Measurements from ENCODE around the gene NUP155. TPM values are rescaled to one million over a fixed set of nuclear protein-coding genes. Genes with fewer than 3 reads are reported as not detected.

Gene NUP155
- total RNA-seq, 1 experiment from 2014 or later: 58.5 TPM

- ChIA-PET POLR2A (no interaction called here), CTCF (no interaction called here)
- peaks cover 5% of the 10 kb centered on the region; the same call in 1 of the 2 replicates for H3K36me3 ChIP-seq (ENCODE audit: control insufficient read depth, insufficient read depth, low read length)
- H3K4me1 ChIP-seq (ENCODE audit: control insufficient read depth, insufficient read depth, low read length): no peaks in the 10 kb centered on the region
- H3K4me3 ChIP-seq (ENCODE audit: low read depth in 2 of 2, low read length in 2 of 2): no peak overlapping the region
- TSS peak; percentile 61 for BruUV-seq (replicated peaks)
- intact Hi-C loops (cut with micrococcal nuclease; ENCODE audit: unreplicated experiment): no loop called here
- ATAC-seq (no peak), DNase-seq (ENCODE audit: low read depth, low spot score) (no peak)
- no peaks in the 10 kb centered on the region for H3K9me3 ChIP-seq (ENCODE audit: control insufficient read depth, insufficient read depth, low read depth, low read length)
- in situ Hi-C loops (cut with HindIII; ENCODE audit: low pct_unique_long_range_greater_than_20kb, low sequenced_read_pairs): no loop called here
- no peak for TF ChIP-seq SIN3A (IDR thresholded peaks at IDR 0.05; ENCODE audit: borderline replicate concordance, insufficient read depth, low read depth, low read length)
- TF ChIP-seq REST (IDR thresholded peaks at IDR 0.05; ENCODE audit: insufficient read depth in 1 of 2, low read depth in 2 of 2, low read length in 1 of 2): no peak
- no peak for TF ChIP-seq TCF7L2 (IDR thresholded peaks at IDR 0.05; ENCODE audit: low read depth, low read length)
- no peak for TF ChIP-seq POLR2AphosphoS5 (IDR thresholded peaks at IDR 0.05; ENCODE audit: low read depth, low read length)
- no peak for TF ChIP-seq CTCF (IDR thresholded peaks at IDR 0.05)
- no peak overlapping the region for H3K27ac ChIP-seq (ENCODE audit: low read length)
- no peaks in the 10 kb centered on the region for H3K27me3 ChIP-seq (ENCODE audit: control insufficient read depth, insufficient read depth, low read length)
Observed at GRCh38 chr5:37396352-37396751, 25.4 kb upstream of the NUP155 start.

DNA sequence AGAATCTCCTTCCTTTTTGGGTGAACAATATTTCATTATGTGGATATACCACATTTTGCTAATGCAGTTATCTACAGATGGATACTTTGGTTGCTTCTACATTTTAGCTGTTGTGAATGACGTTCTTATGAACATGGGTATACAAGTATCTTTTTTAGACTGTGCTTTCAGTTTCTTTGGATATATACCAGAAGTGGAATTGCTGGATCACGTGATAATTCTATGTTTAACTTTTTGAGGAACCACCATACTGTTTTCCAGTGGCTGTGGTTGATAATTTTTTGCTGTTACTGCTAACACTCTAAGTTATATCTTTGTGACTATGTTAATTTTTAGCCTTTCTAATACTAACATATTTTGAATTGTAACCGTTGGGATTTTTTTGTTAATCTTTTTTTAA lies 20.7 kb upstream of the NUP155 start:
- ChIA-PET CTCF (no interaction called here), POLR2A (no interaction called here)
- intact Hi-C loops (cut with micrococcal nuclease; ENCODE audit: unreplicated experiment): no loop called here
- ATAC-seq: no peak
- no TSS peak for BruUV-seq (replicated peaks)
- Histone ChIP-seq H3K4me1 (ENCODE audit: control insufficient read depth, insufficient read depth, low read length) (no peaks in the 10 kb centered on the region), H3K4me3 (ENCODE audit: low read depth in 2 of 2, low read length in 2 of 2) (no peak overlapping the region), H3K27me3 (ENCODE audit: control insufficient read depth, insufficient read depth, low read length) (no peaks in the 10 kb centered on the region), H3K27ac (ENCODE audit: low read length) (no peak overlapping the region), H3K9me3 (ENCODE audit: control insufficient read depth, insufficient read depth, low read depth, low read length) (no peaks in the 10 kb centered on the region), H3K36me3 (ENCODE audit: control insufficient read depth, insufficient read depth, low read length) (peaks cover 5% of the 10 kb centered on the region; the same call in 1 of the 2 replicates)
- in situ Hi-C loops (cut with HindIII; ENCODE audit: low pct_unique_long_range_greater_than_20kb, low sequenced_read_pairs): no loop called here
- TF ChIP-seq TCF7L2 (IDR thresholded peaks at IDR 0.05; ENCODE audit: low read depth, low read length) (no peak), SIN3A (IDR thresholded peaks at IDR 0.05; ENCODE audit: borderline replicate concordance, insufficient read depth, low read depth, low read length) (no peak), REST (IDR thresholded peaks at IDR 0.05; ENCODE audit: insufficient read depth in 1 of 2, low read depth in 2 of 2, low read length in 1 of 2) (no peak), CTCF (IDR thresholded peaks at IDR 0.05) (no peak)
- DNase-seq (ENCODE audit: low read depth, low spot score): no peak
